Measurements from ENCODE around the gene STXBP5.

GRCh38 chr6:147255948-147256674, 51.9 kb downstream of the STXBP5 start:
- TF ChIP-seq CTCF (conservative IDR thresholded peaks at IDR 0.05; ENCODE audit: low read depth, low read length) = no peak
- TF ChIP-seq RFX5 (IDR thresholded peaks at IDR 0.05; ENCODE audit: low read depth, low read length) = no peak
- TF ChIP-seq POLR2A (IDR thresholded peaks at IDR 0.05; ENCODE audit: low read depth, low read length) = no peak
- TF ChIP-seq MXI1 (IDR thresholded peaks at IDR 0.05; ENCODE audit: borderline replicate concordance, low read depth, low read length) = no peak
- TF ChIP-seq RAD21 (IDR thresholded peaks at IDR 0.05; ENCODE audit: low read length) = no peak
- no peak for TF ChIP-seq BHLHE40 (IDR thresholded peaks at IDR 0.05; ENCODE audit: low read depth, low read length)
- TF ChIP-seq CHD1 (IDR thresholded peaks at IDR 0.05; ENCODE audit: low read depth, low read length) = no peak
- no peak for TF ChIP-seq USF2 (IDR thresholded peaks at IDR 0.05; ENCODE audit: low read depth, low read length)
- TF ChIP-seq SMC3 (IDR thresholded peaks at IDR 0.05; ENCODE audit: low read depth, low read length) = no peak
- no peak for TF ChIP-seq CEBPB (IDR thresholded peaks at IDR 0.05; ENCODE audit: low read depth, low read length)

Data from IMR-90 (cell line).